GM12873 (cell line): ENCODE results near the gene ATP1B4.

Experiments
- TF ChIP-seq, protein P1 (sequence below): IDR thresholded peaks from 2 replicates; pipeline ENCODE4 v1.5.1; 2012; ENCODE audit warnings: low read depth, mild to moderate bottlenecking, moderate library complexity, low read length, control low read depth; ENCODE audit not compliant: insufficient read depth; ENCODE audit errors: missing control alignments

ATP1B4 gene

DNA sequence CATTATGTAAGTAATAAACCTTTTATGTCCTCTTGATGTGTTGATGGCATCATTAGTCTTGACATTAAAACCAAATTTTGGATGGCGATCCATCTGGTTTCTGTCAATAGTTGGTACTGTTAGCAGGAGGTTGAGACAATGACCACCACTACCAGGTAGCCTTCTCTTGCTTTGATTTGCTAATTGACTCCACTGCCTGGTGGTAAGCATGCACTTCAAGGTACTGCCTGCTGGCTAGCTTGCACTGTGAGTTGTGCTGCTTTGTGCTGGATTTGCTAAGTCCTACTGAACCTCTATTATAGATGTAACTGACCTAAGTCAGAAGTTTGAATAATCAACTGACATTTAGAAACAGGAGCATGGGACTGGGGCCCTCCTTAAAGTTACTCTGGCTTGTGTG, 46.3 kb downstream of the ATP1B4 start:
- TF ChIP-seq, protein P1, sequence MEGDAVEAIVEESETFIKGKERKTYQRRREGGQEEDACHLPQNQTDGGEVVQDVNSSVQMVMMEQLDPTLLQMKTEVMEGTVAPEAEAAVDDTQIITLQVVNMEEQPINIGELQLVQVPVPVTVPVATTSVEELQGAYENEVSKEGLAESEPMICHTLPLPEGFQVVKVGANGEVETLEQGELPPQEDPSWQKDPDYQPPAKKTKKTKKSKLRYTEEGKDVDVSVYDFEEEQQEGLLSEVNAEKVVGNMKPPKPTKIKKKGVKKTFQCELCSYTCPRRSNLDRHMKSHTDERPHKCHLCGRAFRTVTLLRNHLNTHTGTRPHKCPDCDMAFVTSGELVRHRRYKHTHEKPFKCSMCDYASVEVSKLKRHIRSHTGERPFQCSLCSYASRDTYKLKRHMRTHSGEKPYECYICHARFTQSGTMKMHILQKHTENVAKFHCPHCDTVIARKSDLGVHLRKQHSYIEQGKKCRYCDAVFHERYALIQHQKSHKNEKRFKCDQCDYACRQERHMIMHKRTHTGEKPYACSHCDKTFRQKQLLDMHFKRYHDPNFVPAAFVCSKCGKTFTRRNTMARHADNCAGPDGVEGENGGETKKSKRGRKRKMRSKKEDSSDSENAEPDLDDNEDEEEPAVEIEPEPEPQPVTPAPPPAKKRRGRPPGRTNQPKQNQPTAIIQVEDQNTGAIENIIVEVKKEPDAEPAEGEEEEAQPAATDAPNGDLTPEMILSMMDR: no peak

DNA sequence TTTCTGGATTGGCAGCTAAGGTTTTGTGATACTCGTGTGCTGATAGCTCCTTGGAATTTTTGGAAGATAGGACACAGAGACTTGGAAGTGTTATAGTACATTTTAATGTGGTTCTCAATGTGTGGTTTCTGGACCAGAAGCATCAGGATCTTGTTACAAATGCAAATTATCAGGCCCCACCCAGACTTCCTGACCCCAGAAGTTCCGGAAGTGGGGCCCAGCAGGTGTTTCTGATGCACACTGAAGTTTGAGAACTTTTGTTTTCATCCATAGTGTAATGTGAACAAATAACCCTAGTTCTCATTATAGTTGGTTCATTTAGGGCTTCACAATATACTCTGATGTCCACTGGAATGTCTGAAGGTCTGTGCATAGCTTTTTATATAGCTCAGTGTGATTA, 57.6 kb downstream of the ATP1B4 start:
- TF ChIP-seq, protein P1: no peak

DNA sequence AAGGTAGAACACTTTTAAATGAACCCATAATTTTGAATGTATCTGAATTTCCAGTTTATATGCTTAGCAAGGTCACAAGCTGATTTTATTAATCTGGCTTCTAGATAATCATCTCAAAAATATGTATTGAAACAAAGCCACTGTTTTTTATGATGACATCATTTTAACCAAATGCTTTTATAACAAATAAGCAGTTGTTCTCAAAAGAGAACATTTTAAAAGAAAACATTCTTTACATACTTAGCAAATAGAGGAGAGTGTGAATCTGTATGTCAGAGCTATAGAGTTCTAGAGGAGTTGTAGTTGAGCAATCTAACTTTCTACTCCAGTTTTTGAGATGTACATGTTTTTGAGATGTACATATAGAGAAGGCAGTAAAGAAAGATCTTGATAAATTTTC, 64.7 kb downstream of the ATP1B4 start:
- TF ChIP-seq, protein P1: no peak

DNA sequence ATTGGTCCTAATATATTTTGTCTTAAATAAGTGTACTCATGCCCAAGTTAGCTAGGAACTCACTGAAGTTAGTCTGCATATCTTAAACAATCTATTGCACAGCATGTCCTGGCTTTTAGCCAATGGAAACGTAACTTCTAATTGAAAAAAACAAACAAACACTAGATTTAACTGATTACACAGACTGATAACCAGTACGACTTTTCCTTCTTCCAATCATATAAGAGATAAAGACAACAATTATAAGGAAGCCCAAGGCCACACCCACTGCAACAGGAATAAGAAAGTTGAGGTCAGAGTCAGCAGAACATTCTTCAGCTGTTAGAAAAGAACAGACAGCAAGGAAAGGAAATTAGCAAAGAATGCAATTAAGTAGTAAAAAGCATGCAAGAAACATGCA, 66.4 kb downstream of the ATP1B4 start:
- TF ChIP-seq, protein P1: no peak

DNA sequence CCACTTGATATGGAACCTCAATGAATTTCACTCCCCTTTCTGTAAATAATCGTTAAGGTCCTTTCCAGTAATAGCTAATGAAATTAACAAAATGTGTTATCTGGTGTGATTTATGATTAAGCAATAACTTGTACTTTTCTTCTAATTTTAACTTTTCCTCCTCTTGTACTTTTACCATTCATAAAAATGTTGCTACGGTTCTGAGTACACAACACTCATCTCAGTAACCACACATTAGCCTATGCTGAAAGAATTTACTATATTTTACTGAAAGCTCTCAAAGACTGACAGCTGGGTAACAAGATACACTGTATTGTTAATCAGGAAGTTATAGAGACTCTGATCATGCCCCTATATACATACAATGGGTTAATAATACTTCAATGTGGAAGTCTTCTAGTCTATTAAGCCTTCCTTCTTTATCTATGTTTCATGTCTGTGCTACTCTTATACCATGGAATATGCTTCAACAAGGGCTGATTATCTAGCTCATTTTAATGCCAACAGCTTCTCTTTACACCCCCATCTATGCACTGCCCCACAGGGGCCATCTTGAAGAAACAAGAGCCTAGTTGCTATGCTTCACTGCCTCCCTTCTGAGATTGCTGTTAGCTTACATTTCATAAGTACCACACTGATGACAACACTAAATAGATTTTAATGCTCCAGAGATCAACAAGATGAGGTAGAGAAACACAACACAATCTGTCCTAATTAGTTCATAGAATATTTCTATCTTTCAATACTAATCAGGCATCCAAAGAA, 68.1 kb downstream of the ATP1B4 start:
- TF ChIP-seq, protein P1: no peak
